WTC11 (cell line): Measurements from ENCODE around the gene MSH3. TPM values are rescaled to one million over a fixed set of nuclear protein-coding genes. Genes with fewer than 3 reads are reported as not detected.
"Not testable (repeated sequence)": the region's sequence is repeated elsewhere in the genome, so short reads cannot be mapped to it uniquely, and the experiment has no call there.

Experiments used
- ATAC-seq: fragments of 200-7000 bp; cut with Tn5 transposase; 2 replicates; pipeline ENCODE4 v1.10.0; 2021; ENCODE audit warnings: mild to moderate bottlenecking, moderate library complexity
- CTCF ChIA-PET: fragments of 300-600 bp; sonication (Branson Sonifier 250); formaldehyde crosslinking; loops from one replicate; lab custom pipeline; 2021; ENCODE audit warnings: antibody characterized with exemption; lab: Charles Lee
- POLR2A ChIA-PET: fragments of 350-600 bp; sonication (Branson Sonifier 250); formaldehyde crosslinking; loops from one replicate; lab custom pipeline; 2021; ENCODE audit warnings: antibody characterized with exemption; lab: Charles Lee
- DNase-seq: peaks from one replicate; pipeline ENCODE4 v3.0.0; 2021; ENCODE audit warnings: low spot score
- H3K27ac Mint-ChIP-seq: 2 replicates; pipeline ENCODE4 v1.8.0; 2021; ENCODE audit warnings: mixed read lengths
- H3K27me3 Mint-ChIP-seq: 2 replicates; pipeline ENCODE4 v1.8.0; 2021; ENCODE audit warnings: low read depth, mild to moderate bottlenecking, moderate library complexity, mixed read lengths
- H3K36me3 Mint-ChIP-seq: 2 replicates; pipeline ENCODE4 v1.8.0; 2021; ENCODE audit warnings: mixed read lengths
- H3K4me1 Mint-ChIP-seq: 2 replicates; pipeline ENCODE4 v1.8.0; 2022; ENCODE audit warnings: mixed read lengths
- H3K4me3 Mint-ChIP-seq: 2 replicates; pipeline ENCODE4 v1.8.0; 2021; ENCODE audit warnings: mild to moderate bottlenecking, moderate library complexity, mixed read lengths
- H3K9me3 Mint-ChIP-seq: 2 replicates; pipeline ENCODE4 v1.8.0; 2021; ENCODE audit warnings: mixed read lengths
- ARID4B ChIP-seq: sonication (generic); formaldehyde crosslinking; IDR thresholded peaks from 2 replicates; pipeline ENCODE4 v1.8.0; 2023; ENCODE audit warnings: missing genetic modification reagents, mild to moderate bottlenecking, borderline replicate concordance
- ESRRA ChIP-seq: sonication (generic); formaldehyde crosslinking; IDR thresholded peaks from 2 replicates; pipeline ENCODE4 v1.8.1; 2022; ENCODE audit warnings: mild to moderate bottlenecking, missing genetic modification reagents, borderline replicate concordance
- GTF2I ChIP-seq: fragments of 250-450 bp; sonication (Bioruptor Pico); conservative IDR thresholded peaks from 2 replicates; pipeline ENCODE4 v1.4.0; 2021; ENCODE audit warnings: mild to moderate bottlenecking
- OVOL2 ChIP-seq: fragments of 250-450 bp; sonication (Bioruptor Pico); IDR thresholded peaks from 2 replicates; pipeline ENCODE4 v1.9.0; 2021; ENCODE audit warnings: mild to moderate bottlenecking, borderline replicate concordance
- PRDM15 ChIP-seq: sonication (generic); formaldehyde crosslinking; IDR thresholded peaks from 2 replicates; pipeline ENCODE4 v1.8.0; 2022; ENCODE audit warnings: missing genetic modification reagents
- SOX15 ChIP-seq: fragments of 250-450 bp; sonication (Bioruptor Pico); IDR thresholded peaks from 2 replicates; pipeline ENCODE4 v1.9.0; 2021; ENCODE audit warnings: mild to moderate bottlenecking
- ZNF121 ChIP-seq: sonication (generic); formaldehyde crosslinking; IDR thresholded peaks from 2 replicates; pipeline ENCODE4 v1.8.0; 2023; ENCODE audit warnings: missing genetic modification reagents
- ZNF138 ChIP-seq: sonication (generic); formaldehyde crosslinking; conservative IDR thresholded peaks from 2 replicates; pipeline ENCODE4 v1.8.1; 2022; ENCODE audit warnings: mild to moderate bottlenecking, moderate library complexity, missing genetic modification reagents
- ZNF416 ChIP-seq: fragments of 250-450 bp; sonication (Bioruptor Pico); IDR thresholded peaks from 2 replicates; pipeline ENCODE4 v1.9.0; 2021; ENCODE audit warnings: mild to moderate bottlenecking, inconsistent platforms
- ZNF532 ChIP-seq: fragments of 250-450 bp; sonication (Bioruptor Pico); IDR thresholded peaks from 2 replicates; pipeline ENCODE4 v1.9.0; 2021; ENCODE audit warnings: mild to moderate bottlenecking, borderline replicate concordance
- total RNA-seq: library from RNA; stranded (reverse); gene quantifications from 3 replicates; pipeline ENCODE4 v1.2.3, GENCODE V29; 2021

Gene MSH3
- total RNA-seq, 1 experiment from 2014 or later: 14.6 TPM

- POLR2A ChIA-PET: no interaction called here
- H3K27me3 Mint-ChIP-seq: no peaks in the 10 kb centered on the region
- TF ChIP-seq ESRRA (no peak), ZNF121 (CRISPR knock-in tag) (no peak), ARID4B (no peak), ZNF416 (CRISPR knock-in tag) (no peak), SOX15 (no peak), ZNF138 (CRISPR knock-in tag) (no peak), ZNF532 (CRISPR knock-in tag) (no peak), OVOL2 (CRISPR knock-in tag) (no peak), GTF2I (CRISPR knock-in tag) (no peak), PRDM15 (CRISPR knock-in tag) (no peak)
- DNase-seq: no peak
- peaks cover 6% of the 10 kb centered on the region for H3K36me3 Mint-ChIP-seq
- H3K4me3 Mint-ChIP-seq: no peak overlapping the region
- no peak overlapping the region for H3K27ac Mint-ChIP-seq
- peaks cover 13% of the 10 kb centered on the region for H3K9me3 Mint-ChIP-seq
- CTCF ChIA-PET: interaction anchor here (0.6 kb wide), 1 partner anchor 213 kb away, joined by 3 read pairs; no protein-coding TSS in a partner anchor
- no peak for ATAC-seq
- H3K4me1 Mint-ChIP-seq: peaks cover 3% of the 10 kb centered on the region; the same call in 1 of the 2 replicates
Observed at GRCh38 chr5:80895523-80895922, 241.1 kb downstream of the MSH3 start.

GRCh38 chr5:80902624-80903023 lies 248.2 kb downstream of the MSH3 start:
- ATAC-seq, CTCF ChIA-PET, H3K4me1 Mint-ChIP-seq, H3K27me3 Mint-ChIP-seq, H3K27ac Mint-ChIP-seq, POLR2A ChIA-PET, H3K4me3 Mint-ChIP-seq: not testable (repeated sequence)
- H3K36me3 Mint-ChIP-seq: peaks cover 30% of the 10 kb centered on the region
- H3K9me3 Mint-ChIP-seq: peaks cover 37% of the 10 kb centered on the region
- peak; percentile 21 for DNase-seq
